NCI-H1092 treated with DMSO at 0.1 percent for 48 hours (cell line): ENCODE data around the gene SLC35G1.

Experiments
- DNase-seq: peaks from one replicate; lab custom pipeline; 2025; lab: John Stamatoyannopoulos, UW

Gene SLC35G1

DNA sequence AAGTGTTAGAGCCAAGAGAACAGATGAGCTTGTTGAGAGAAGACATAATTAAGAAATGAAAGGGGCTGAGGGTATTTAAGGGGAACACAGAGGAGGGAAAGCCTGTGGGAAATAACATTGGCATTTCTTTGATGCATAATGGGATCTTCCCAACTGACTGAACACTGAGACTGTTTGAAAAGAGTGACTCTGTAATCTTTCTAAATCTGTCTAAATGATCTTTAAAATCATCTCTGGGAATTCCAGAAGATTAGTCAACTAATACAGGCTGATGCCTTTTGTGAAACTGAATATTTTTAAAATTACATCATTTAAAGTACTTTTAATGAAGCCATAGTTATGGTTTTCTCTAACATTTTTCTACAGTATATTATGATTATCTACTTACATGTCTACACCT is 17.4 kb upstream of the SLC35G1 start:
- DNase-seq: no peak

DNA sequence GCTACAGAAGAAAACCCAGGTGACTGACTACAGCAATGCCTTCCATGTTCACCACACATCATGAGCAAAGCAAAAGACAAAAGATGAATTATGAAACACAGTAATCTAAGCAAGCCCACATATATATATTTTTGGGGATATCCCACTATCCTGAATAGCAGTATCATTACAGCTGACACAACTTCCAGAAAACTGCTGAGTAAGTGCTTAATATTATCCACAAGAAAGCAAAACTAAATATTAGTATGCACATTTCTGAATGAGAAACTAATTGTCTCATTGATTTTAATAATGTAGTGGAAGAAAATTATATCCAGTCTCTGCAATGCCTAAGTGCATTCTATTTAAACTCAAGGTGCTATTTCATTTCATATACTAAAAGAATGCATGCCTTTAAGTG is 14.5 kb upstream of the SLC35G1 start:
- DNase-seq: no peak

DNA sequence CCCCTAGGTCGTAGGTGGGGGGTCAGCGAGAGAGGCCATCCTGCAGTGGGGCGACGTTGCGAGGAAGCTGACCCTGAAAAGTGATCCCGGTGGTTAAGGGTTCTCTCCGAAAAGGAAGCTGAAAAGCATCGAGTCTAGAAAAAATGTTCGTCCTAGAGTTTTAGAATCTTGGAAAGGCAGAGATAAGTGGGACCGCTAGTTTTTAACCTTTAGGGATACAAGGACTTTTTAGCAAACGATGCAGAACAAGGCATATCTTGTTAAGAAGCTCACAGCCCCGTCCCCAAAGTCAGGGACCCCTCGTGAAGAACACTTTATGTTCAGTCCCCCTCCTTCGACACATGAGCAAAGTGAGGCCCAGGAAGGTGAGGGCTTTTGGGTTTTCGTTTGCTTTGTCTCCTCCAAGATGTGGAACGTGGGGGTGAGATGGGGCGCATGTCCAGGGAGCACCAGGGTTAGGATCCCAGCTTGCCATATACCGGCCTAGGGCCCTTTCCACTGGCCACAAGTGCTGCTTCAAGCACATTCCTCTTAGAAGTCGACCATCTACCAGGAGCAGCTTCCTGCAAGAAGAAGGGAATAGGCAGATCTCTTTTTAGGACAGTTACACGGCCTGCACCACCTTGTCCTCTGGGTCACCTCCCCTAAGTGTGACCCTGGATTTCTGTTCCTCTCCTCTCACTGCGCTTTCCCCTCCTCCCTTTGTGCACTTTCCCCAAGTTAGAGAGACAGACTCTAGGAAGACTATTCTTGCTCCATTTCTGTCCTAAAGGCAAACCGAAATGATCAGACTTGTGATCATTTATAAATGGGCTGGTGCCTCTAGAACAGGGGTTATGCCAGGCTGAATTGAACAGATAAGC is 969 bp downstream of the SLC35G1 start:
- DNase-seq: no peak

GRCh38 chr10:93897070-93897780 is 3.4 kb downstream of the SLC35G1 start:
- DNase-seq: no peak

DNA sequence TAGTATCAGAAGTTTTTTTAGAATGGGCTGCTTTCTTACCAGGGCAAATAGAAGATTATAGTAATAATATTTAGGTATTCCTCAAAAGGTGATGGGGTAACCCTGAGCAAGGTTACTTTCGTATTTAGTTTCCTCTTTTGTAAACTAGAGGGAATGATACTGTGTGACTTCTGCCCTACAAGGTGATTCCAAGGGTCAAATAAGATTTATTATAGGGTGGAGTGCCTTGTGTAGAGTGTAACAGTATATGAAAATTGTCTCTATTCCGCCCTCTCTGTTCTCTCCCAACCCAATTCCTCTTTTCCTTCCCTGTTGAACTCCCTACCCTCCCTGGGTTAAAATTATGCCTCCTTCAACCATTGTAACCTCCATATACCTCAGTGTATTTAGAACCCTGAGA is 5.3 kb downstream of the SLC35G1 start:
- DNase-seq: no peak

DNA sequence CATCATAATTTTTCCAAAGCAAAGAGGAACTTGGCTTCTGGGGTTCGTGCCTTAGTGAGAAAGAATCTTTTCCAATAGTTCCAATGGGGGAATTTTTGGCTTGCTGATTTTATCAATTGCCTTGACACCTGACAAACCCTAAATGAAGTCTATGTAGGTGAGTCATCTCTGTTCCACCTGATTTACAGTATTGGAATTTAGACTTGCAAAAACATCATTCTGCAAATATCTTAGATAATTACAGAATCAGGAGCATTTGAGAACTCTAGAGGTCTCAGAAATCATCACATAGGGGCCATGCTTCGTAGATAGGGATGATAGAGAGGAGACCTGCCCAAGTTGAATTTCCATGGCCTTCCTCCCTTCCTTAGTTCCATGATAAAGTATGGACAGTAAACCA is 9.3 kb downstream of the SLC35G1 start:
- DNase-seq: no peak

DNA sequence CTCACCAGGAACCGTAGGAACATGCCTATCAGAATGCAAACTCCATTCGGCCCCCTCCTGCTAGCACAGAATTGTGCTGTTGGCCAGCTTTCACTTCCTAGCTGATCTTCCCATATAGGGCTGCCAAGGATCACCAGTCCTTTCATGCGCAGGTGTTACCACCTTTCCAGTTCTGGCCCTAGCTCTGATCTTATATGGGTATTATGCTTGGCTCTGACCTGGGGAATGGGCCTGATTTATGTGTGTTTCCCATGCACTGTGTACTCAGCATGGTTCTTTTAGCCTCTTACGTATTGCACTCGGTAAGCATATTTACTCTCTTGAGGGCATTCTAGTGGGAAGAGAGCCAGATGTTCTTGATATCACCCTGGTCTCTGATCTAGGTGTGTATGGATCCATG is 11.1 kb downstream of the SLC35G1 start:
- DNase-seq: peak; percentile 15

- DNase-seq: no peak
These were observed 13.3 kb downstream of the SLC35G1 start for GRCh38 chr10:93907059-93907458.

DNA sequence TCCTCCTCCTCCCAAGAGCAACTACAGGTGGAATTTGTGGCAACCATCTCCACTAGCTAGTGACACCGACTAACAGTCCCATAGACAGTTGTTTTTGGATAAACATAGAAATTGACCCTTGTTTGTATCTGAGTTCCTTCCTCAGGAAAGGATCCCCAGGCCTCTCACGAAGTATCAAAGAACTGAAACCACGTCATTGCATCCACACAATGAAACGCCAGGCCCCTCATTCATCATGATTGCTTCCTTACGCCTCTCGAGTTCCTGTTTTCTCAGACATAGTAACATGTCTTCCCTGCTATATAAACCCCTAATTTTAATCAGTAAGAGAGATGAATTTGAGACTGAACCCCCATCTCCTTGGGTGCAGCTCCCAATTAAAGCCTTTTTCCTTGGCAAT is 18.1 kb downstream of the SLC35G1 start:
- DNase-seq: no peak

DNA sequence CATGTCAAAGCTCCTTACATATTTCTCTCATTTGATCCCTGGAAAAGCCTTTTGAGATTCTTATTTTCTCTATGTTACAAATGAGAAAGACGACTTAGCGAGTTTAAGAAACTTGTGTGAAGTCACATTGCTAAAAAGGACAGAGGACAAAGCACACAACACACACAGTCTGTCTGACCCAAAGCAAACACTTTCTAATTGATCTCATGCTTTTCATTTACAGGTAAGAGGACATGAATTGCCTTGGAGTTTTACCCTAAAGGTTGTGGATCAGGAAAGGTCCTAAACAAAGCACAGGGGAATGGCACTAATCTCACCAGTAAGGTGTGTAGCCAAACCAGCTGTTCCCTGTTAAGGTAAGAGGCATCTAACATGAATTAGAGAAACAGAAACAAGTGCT is 18.7 kb downstream of the SLC35G1 start:
- no peak for DNase-seq

DNA sequence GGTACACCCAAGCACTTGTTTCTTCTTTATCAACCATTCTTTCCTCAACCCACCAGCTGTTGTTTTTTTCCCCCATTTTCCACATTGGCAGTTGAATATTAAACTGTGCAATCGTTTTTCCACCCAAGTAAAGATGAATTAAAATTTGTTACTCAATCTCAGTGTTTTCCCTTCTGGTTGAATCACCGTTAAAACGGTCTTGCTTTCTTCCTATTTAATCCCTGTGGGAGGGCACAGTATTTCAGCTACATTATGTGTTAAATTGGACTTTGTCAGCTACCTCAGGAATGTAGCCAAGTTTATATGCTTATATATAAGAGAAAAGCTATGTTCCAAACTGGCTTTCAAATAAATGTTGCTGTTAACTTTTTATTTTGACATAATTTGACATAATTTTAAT is 19.9 kb downstream of the SLC35G1 start:
- no peak for DNase-seq

GRCh38 chr10:93915598-93915997 is 21.8 kb downstream of the SLC35G1 start:
- DNase-seq: no peak

DNA sequence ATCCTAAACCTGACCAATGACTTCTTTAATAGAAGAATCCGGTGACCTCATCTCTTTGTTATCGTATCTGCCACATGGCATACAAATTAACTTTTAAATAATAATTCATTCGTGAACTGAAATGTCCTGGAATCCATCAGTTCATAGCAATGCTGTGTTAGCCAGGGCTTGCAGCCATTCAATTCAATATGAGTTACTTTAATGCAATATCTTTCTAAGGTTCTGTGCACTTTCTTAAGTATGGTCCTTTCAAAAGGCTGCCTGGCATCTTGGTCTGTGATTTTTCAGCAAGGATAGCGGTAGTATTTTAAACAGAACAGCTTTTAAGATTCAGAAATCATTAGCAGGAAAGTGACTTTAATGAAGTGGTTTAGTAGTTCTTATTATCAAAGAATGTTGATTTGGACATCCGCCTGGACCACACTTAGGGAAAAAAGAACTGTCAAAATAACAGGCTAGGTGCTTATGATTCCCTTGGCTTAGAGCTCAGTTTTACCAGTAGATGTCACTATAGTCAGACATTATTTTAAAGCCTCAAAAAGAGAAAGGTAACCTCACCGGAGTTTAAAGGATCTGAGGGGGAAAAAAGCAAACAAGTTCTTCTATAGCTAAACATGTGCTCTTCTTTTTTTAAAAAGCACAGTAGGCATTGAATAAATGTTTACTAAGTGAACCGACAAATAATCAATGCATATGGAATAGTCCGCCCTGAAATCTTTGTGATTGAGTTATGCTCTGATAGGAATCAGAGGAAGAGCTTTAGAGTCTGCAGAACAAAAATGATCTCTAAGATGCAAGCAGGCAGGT is 22.7 kb downstream of the SLC35G1 start:
- peak; percentile 40 for DNase-seq

- DNase-seq: no peak
These were observed 23.2 kb downstream of the SLC35G1 start for GRCh38 chr10:93917064-93917391.

DNA sequence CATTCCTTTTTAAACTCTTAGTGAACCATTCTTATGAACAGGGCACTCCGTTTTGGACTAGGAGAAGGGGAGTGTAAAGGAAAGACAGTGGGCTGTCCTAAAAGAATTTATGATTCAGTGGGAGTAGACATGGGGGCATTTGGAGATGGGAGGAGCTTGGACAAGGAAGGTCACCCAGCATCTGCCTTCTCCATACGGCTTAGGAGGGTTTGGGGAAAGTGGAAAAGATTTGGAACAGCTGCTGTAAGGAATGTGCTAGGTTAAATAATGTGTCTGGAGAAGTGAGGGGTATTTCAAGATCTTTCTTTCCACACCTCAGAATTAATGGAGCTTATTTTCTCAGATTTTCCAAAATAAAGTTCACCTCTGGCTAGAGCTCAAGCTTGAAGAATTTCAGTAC is 24.0 kb downstream of the SLC35G1 start:
- no peak for DNase-seq

DNA sequence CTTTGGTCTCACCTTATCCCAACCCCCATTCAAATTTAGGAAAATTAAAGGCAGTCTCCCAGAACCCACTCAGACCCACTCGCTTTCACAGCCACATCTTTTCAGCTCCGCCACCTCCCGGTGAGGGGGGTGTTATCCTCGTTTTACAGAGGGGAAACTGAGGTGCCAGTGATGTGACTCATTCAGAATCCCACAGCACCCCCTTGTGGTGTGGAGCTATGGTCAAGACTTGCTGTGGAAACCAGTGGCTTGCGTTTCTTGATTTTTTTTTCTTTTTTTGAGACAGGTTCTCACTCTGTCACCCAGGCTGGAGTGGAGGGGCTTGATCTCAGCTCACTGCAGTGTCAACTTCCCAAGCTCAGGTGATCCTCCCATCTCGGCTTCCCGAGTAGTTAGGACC is 27.6 kb downstream of the SLC35G1 start:
- DNase-seq: no peak

GRCh38 chr10:93926613-93927012 is 32.8 kb downstream of the SLC35G1 start:
- no peak for DNase-seq

- no peak for DNase-seq
These were observed 44.4 kb downstream of the SLC35G1 start for GRCh38 chr10:93938140-93938539.

DNA sequence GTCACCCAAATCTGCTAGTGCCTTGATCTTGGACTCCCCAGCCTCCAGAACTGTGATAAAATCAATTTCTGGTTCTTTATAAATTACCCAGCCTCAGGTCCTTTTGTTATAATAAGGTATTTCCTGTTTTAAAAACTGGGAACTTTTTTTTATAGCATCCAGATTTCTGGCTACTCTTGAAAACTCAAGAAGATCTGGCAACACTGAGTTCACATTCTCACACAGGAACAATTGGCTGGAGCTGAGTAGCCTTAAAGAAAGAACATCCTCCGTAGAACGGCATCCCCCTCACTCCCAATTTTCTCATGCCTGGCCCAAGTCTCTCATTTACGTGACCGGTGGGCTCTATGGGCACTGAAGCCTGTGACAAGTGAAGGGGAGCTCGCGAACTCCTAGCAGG is 47.1 kb downstream of the SLC35G1 start:
- DNase-seq: no peak

DNA sequence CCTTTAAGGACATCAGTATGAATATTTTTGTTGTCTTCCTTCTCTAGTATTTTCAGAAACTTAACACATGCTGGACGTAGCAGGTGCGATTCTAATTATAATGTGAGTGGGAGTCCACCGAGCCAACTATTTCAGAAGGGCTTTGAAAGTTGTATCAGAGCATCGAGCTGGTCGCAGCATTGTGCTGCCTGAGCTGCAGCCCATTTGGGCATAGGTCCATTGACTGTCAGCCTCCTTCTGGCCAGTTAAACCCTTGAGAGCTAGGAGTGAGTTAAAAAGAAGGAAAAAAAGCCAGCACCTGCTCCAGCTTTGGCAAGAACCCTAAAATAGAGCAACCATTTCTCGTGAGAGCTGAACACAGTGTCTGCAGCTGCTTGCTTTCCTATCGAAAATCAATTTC is 47.8 kb downstream of the SLC35G1 start:
- peak; percentile 15 for DNase-seq

DNA sequence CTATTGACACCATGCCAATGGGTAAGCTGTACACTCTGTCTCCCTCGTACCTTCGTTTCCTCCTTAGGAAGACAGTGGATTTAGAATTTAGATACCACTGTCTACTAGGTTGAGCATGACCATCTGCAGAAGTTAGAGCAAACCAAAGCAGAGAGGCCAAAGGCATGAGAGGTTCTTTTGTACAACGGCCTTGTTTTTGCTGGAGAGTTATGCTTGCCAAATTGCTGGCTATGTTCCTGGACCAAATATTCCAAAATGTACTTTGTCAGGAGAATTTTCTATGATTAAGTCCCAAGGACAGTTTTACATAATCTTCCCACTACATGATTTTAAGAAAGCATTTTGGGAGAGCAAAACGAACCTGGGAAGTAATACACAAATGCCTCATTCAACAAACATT is 52.0 kb downstream of the SLC35G1 start:
- no peak for DNase-seq

DNA sequence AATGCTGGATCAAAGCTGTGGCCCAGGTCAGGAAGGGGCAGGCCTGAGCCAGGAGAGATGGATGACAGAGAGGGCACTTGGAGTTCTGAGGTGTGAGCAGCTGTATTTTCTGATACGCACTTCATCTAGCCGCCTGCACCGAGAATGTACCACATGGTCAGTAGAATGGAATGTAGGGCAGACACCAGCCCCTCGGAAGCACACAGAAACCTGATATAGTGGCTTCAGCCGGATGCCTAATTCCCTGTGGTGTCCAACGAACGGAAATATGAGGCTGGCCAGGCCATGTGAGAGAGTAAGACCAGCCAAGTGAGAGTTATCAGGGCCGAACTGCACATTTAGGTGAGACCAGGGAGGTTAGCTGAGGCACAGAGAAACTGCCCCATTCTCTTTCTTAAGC is 53.3 kb downstream of the SLC35G1 start:
- DNase-seq: no peak

DNA sequence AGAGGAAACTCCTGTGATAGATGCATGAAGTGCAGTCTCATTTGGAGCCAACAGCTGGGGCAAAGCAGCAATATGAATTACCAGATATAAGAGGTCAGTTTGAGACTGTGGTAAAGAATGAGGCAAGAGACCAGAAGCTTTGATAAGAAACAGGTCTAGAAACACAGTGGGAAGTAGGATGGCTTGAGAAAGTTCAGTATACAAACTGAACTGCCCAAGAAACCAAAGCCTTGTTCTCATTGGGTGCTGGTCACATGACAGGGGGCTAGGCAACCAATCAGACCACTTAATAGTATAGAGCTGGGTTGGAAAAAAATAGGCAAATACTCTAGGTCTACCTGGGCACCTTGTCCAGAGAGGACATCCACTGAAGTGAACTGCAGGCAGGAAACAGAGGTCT is 53.7 kb downstream of the SLC35G1 start:
- DNase-seq: no peak
